Measurements from ENCODE around the gene TTC23L. TPM values are rescaled to one million over a fixed set of nuclear protein-coding genes. Genes with fewer than 3 reads are reported as not detected.
A peak's percentile ranks its signal among the peaks of the same experiment; 100 is the strongest.

Gene TTC23L
- total and polyA plus RNA-seq, 2 donors (not counting 1 experiment from before 2014, with no cell fraction given) = 0.24 to 0.33 TPM

- H3K36me3 ChIP-seq (ENCODE audit: control insufficient read depth, insufficient read depth, low read length) = no peaks in the 10 kb centered on the region
- H3K4me3 ChIP-seq (replicated peaks in 1 of 4; ENCODE audit: control extremely low read depth in 1 of 4, insufficient read depth in 1 of 4, low read depth in 3 of 4, low read length in 4 of 4) = no peak overlapping the region
- no peak for DNase-seq (ENCODE audit: low read depth in 2 of 2)
- H4K20me1 ChIP-seq (ENCODE audit: control insufficient read depth, extremely low read depth, insufficient read depth, low read length) = no peaks in the 10 kb centered on the region
- H3K27ac ChIP-seq (ENCODE audit: insufficient read depth, low read length) = no peak overlapping the region
- H3K79me2 ChIP-seq (ENCODE audit: control insufficient read depth, insufficient read depth, low read length) = no peaks in the 10 kb centered on the region
- no peaks in the 10 kb centered on the region for H3K4me1 ChIP-seq (ENCODE audit: control insufficient read depth, extremely low read depth, insufficient read depth, low read length)
- no peak overlapping the region for H3K9ac ChIP-seq (ENCODE audit: insufficient read depth, low read length)
- no peak overlapping the region for H2AFZ ChIP-seq (ENCODE audit: low read length)
- no peak overlapping the region for H3K4me2 ChIP-seq (ENCODE audit: extremely low read depth, insufficient read depth, low read length)
- H3K9me3 ChIP-seq (ENCODE audit: control insufficient read depth, insufficient read depth, low read depth, low read length) = no peaks in the 10 kb centered on the region
- no peaks in the 10 kb centered on the region for H3K27me3 ChIP-seq (ENCODE audit: control insufficient read depth, insufficient read depth, low read length)
- TF ChIP-seq EZH2 (IDR thresholded peaks at IDR 0.05; ENCODE audit: low read length, missing control alignments) (no peak), CTCF (conservative IDR thresholded peaks at IDR 0.05 in 1 of 2, IDR thresholded peaks at IDR 0.05 in 1 of 2; ENCODE audit: low read depth in 1 of 2, low read length in 2 of 2) (no peak)
These were observed 55.8 kb downstream of the TTC23L start for GRCh38 chr5:34894716-34895115.

GRCh38 chr5:34895641-34896419, 56.9 kb downstream of the TTC23L start:
- Histone ChIP-seq H3K27me3 (ENCODE audit: control insufficient read depth, insufficient read depth, low read length) (no peaks in the 10 kb centered on the region), H3K27ac (ENCODE audit: insufficient read depth, low read length) (no peak overlapping the region), H3K36me3 (ENCODE audit: control insufficient read depth, insufficient read depth, low read length) (no peaks in the 10 kb centered on the region), H3K4me3 (replicated peaks in 1 of 4; ENCODE audit: control extremely low read depth in 1 of 4, insufficient read depth in 1 of 4, low read depth in 3 of 4, low read length in 4 of 4) (no peak overlapping the region), H3K9me3 (ENCODE audit: control insufficient read depth, insufficient read depth, low read depth, low read length) (no peaks in the 10 kb centered on the region), H3K79me2 (ENCODE audit: control insufficient read depth, insufficient read depth, low read length) (no peaks in the 10 kb centered on the region), H2AFZ (ENCODE audit: low read length) (no peak overlapping the region), H3K4me2 (ENCODE audit: extremely low read depth, insufficient read depth, low read length) (no peak overlapping the region), H3K4me1 (ENCODE audit: control insufficient read depth, extremely low read depth, insufficient read depth, low read length) (no peaks in the 10 kb centered on the region), H4K20me1 (ENCODE audit: control insufficient read depth, extremely low read depth, insufficient read depth, low read length) (no peaks in the 10 kb centered on the region), H3K9ac (ENCODE audit: insufficient read depth, low read length) (no peak overlapping the region)
- no peak for TF ChIP-seq EZH2 (IDR thresholded peaks at IDR 0.05; ENCODE audit: low read length, missing control alignments)
- TF ChIP-seq CTCF (conservative IDR thresholded peaks at IDR 0.05 in 1 of 2, IDR thresholded peaks at IDR 0.05 in 1 of 2; ENCODE audit: low read depth in 1 of 2, low read length in 2 of 2) = no peak
- DNase-seq (ENCODE audit: low read depth in 2 of 2) = peak in 1 of 2 donors; percentile 47

GRCh38 chr5:34897646-34898045, 58.7 kb downstream of the TTC23L start:
- Histone ChIP-seq H2AFZ (ENCODE audit: low read length) (no peak overlapping the region), H3K9ac (ENCODE audit: insufficient read depth, low read length) (no peak overlapping the region), H3K4me1 (ENCODE audit: control insufficient read depth, extremely low read depth, insufficient read depth, low read length) (no peaks in the 10 kb centered on the region), H3K4me2 (ENCODE audit: extremely low read depth, insufficient read depth, low read length) (no peak overlapping the region), H3K4me3 (replicated peaks in 1 of 4; ENCODE audit: control extremely low read depth in 1 of 4, insufficient read depth in 1 of 4, low read depth in 3 of 4, low read length in 4 of 4) (no peak overlapping the region), H3K27ac (ENCODE audit: insufficient read depth, low read length) (no peak overlapping the region), H3K36me3 (ENCODE audit: control insufficient read depth, insufficient read depth, low read length) (no peaks in the 10 kb centered on the region), H3K9me3 (ENCODE audit: control insufficient read depth, insufficient read depth, low read depth, low read length) (no peaks in the 10 kb centered on the region), H4K20me1 (ENCODE audit: control insufficient read depth, extremely low read depth, insufficient read depth, low read length) (no peaks in the 10 kb centered on the region), H3K79me2 (ENCODE audit: control insufficient read depth, insufficient read depth, low read length) (no peaks in the 10 kb centered on the region), H3K27me3 (ENCODE audit: control insufficient read depth, insufficient read depth, low read length) (no peaks in the 10 kb centered on the region)
- TF ChIP-seq EZH2 (IDR thresholded peaks at IDR 0.05; ENCODE audit: low read length, missing control alignments) = no peak
- no peak for TF ChIP-seq CTCF (conservative IDR thresholded peaks at IDR 0.05 in 1 of 2, IDR thresholded peaks at IDR 0.05 in 1 of 2; ENCODE audit: low read depth in 1 of 2, low read length in 2 of 2)
- no peak for DNase-seq (ENCODE audit: low read depth in 2 of 2)
